Measurements from ENCODE around the gene CXCR6. TPM values are rescaled to one million over a fixed set of nuclear protein-coding genes. Genes with fewer than 3 reads are reported as not detected.

Gene CXCR6
- total RNA-seq, 1 donor from 2014 or later: not detected

DNA sequence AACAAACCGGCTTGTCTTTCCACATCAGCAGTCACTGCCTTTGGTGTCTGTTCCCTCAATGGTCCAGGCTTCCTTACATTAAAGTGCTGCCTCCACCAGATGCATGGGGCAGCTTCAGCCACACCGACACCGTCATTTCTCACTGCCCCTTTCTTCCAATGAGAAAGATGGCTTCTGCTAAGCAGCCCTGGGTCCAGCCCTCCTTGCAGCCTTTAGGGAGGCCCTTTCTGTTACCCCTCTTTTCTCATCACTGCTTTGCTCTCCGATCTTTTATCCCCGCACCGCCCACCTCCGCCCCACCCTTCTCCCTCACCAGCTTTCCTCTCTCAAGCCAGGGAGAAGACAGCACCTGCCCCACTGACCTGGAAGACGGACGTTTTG lies 28.2 kb upstream of the CXCR6 start:
- Mint-ChIP-seq H3K9me3 (ENCODE audit: unreplicated experiment) (peaks cover under 1% of the 10 kb centered on the region), H3K4me3 (ENCODE audit: unreplicated experiment) (peak overlapping the region; percentile 45), H3K27me3 (ENCODE audit: low read depth, unreplicated experiment) (peaks cover 6% of the 10 kb centered on the region), H3K4me1 (ENCODE audit: low read depth, unreplicated experiment) (peaks cover 22% of the 10 kb centered on the region), H3K27ac (ENCODE audit: unreplicated experiment) (peak overlapping the region; percentile 53), H3K36me3 (ENCODE audit: low read depth, unreplicated experiment) (peaks cover 9% of the 10 kb centered on the region)
- H3K4me2 ChIP-seq (ENCODE audit: low read length): peak overlapping the region; percentile 67
- FAIRE-seq (no peak), DNase-seq (ENCODE audit: low read depth) (no peak)
- H3K9ac ChIP-seq (ENCODE audit: low read length): peak overlapping the region; percentile 37
- no peaks in the 10 kb centered on the region for H3K27me3 ChIP-seq (ENCODE audit: insufficient read depth, low read length)
- no peaks in the 10 kb centered on the region for H3K9me3 ChIP-seq (ENCODE audit: insufficient read depth, low read depth, low read length)
- H3K4me1 ChIP-seq (ENCODE audit: insufficient read depth, low read length): peaks cover 13% of the 10 kb centered on the region
- no peaks in the 10 kb centered on the region for H3K79me2 ChIP-seq (ENCODE audit: insufficient read depth, low read length)
- no peak overlapping the region for H2AFZ ChIP-seq (ENCODE audit: low read depth, low read length)
- TF ChIP-seq, protein P1, sequence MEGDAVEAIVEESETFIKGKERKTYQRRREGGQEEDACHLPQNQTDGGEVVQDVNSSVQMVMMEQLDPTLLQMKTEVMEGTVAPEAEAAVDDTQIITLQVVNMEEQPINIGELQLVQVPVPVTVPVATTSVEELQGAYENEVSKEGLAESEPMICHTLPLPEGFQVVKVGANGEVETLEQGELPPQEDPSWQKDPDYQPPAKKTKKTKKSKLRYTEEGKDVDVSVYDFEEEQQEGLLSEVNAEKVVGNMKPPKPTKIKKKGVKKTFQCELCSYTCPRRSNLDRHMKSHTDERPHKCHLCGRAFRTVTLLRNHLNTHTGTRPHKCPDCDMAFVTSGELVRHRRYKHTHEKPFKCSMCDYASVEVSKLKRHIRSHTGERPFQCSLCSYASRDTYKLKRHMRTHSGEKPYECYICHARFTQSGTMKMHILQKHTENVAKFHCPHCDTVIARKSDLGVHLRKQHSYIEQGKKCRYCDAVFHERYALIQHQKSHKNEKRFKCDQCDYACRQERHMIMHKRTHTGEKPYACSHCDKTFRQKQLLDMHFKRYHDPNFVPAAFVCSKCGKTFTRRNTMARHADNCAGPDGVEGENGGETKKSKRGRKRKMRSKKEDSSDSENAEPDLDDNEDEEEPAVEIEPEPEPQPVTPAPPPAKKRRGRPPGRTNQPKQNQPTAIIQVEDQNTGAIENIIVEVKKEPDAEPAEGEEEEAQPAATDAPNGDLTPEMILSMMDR (IDR thresholded peaks at IDR 0.05; ENCODE audit: insufficient read depth, low read depth, low read length): no peak
- no peak for TF ChIP-seq EZH2 (IDR thresholded peaks at IDR 0.05; ENCODE audit: insufficient read depth, low read length)
- no peak overlapping the region for H3K4me3 ChIP-seq (ENCODE audit: insufficient read depth, low read depth, low read length)
- H3K36me3 ChIP-seq (ENCODE audit: insufficient read depth, low read length): no peaks in the 10 kb centered on the region
- no peak overlapping the region for H3K27ac ChIP-seq (ENCODE audit: low read depth, low read length)
- H4K20me1 ChIP-seq (ENCODE audit: insufficient read depth, low read length): no peaks in the 10 kb centered on the region

DNA sequence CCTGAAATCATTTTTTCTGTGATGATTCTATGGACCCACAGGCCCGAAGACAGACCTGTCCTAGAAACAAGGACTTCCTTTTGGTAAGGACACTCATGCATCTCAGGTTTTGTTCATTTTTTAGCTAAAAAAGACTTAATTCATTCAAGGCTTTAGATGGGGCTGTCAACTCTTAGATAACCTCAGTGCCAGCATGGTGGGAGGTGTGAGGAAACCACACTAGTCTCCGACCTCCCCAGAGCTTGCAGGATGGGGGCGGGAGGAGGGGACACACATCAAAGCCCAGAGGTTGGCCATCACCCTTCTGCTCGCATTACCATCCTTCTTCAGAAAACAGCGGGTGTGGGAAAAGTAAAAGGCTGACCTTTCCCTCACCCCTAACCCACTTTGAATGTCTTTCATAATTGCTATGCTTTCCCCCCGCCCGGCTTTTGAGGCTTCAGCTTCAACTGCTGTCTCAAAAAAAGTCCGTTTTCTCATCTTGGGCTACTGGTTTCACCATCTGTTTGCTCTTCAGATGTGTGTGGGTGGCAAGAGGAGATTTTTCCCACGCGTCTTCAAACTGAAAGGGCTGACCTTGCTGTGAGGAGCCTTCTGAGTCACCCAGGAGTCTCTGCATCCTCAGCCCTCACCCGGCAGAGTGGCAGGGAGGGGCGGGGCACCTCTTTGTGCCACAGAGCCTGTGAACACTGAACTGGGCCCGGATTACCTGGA lies 27.6 kb upstream of the CXCR6 start:
- Histone ChIP-seq H2AFZ (ENCODE audit: low read depth, low read length) (peak overlapping the region; percentile 9), H3K27ac (ENCODE audit: low read depth, low read length) (peak overlapping the region; percentile 55), H3K36me3 (ENCODE audit: insufficient read depth, low read length) (no peaks in the 10 kb centered on the region), H3K4me2 (ENCODE audit: low read length) (peak overlapping the region; percentile 67), H4K20me1 (ENCODE audit: insufficient read depth, low read length) (no peaks in the 10 kb centered on the region), H3K9ac (ENCODE audit: low read length) (peak overlapping the region; percentile 37), H3K4me3 (ENCODE audit: insufficient read depth, low read depth, low read length) (peak overlapping the region; percentile 15), H3K79me2 (ENCODE audit: insufficient read depth, low read length) (no peaks in the 10 kb centered on the region), H3K9me3 (ENCODE audit: insufficient read depth, low read depth, low read length) (no peaks in the 10 kb centered on the region), H3K27me3 (ENCODE audit: insufficient read depth, low read length) (no peaks in the 10 kb centered on the region), H3K4me1 (ENCODE audit: insufficient read depth, low read length) (peaks cover 13% of the 10 kb centered on the region)
- peaks cover 9% of the 10 kb centered on the region for H3K36me3 Mint-ChIP-seq (ENCODE audit: low read depth, unreplicated experiment)
- TF ChIP-seq EZH2 (IDR thresholded peaks at IDR 0.05; ENCODE audit: insufficient read depth, low read length): no peak
- TF ChIP-seq, protein P1 (IDR thresholded peaks at IDR 0.05; ENCODE audit: insufficient read depth, low read depth, low read length): no peak
- no peaks in the 10 kb centered on the region for H3K27me3 Mint-ChIP-seq (ENCODE audit: low read depth, unreplicated experiment)
- H3K4me1 Mint-ChIP-seq (ENCODE audit: low read depth, unreplicated experiment): peaks cover 22% of the 10 kb centered on the region
- peak; percentile 88 for DNase-seq (ENCODE audit: low read depth)
- no peaks in the 10 kb centered on the region for H3K9me3 Mint-ChIP-seq (ENCODE audit: unreplicated experiment)
- H3K4me3 Mint-ChIP-seq (ENCODE audit: unreplicated experiment): peak overlapping the region; percentile 40
- FAIRE-seq: no peak
- peak overlapping the region; percentile 77 for H3K27ac Mint-ChIP-seq (ENCODE audit: unreplicated experiment)
